C4-2B (cell line): ENCODE results near the gene INPP5F.

Experiments
- CTCF ChIP-seq: fragments of 450-650 bp; conservative IDR thresholded peaks from 2 replicates; pipeline ENCODE4 v1.5.1; 2017; ENCODE audit warnings: mild to moderate bottlenecking
- ZFX ChIP-seq: fragments of 450-650 bp; IDR thresholded peaks from 2 replicates; pipeline ENCODE4 v1.6.1; 2017

- TF ChIP-seq CTCF: no peak
- no peak for TF ChIP-seq ZFX
Measured at GRCh38 chr10:119706521-119707278, 19.1 kb upstream of the INPP5F start.
